Mesenchymal stem cell (in vitro differentiated cells and primary cell): ENCODE results near the gene WNT3A.
A peak's percentile ranks its signal among the peaks of the same experiment; 100 is the strongest.

Source experiments
- DNase-seq: peaks from one replicate; pipeline ENCODE4 v3.0.0-alpha.2; 2013
- H2AFZ ChIP-seq: one replicate; pipeline ENCODE4 v1.6.1; 2013; ENCODE audit warnings: low read depth, mild to moderate bottlenecking, control low read depth, inconsistent platforms, low read length, moderate library complexity
- H2AK5ac ChIP-seq: 2 replicates; pipeline ENCODE4 v1.6.1; 2013; ENCODE audit warnings: low read length, moderate library complexity, mild to moderate bottlenecking, inconsistent platforms; ENCODE audit not compliant: severe bottlenecking
- H2BK120ac ChIP-seq: one replicate; pipeline ENCODE4 v1.6.1; 2013; ENCODE audit warnings: low read depth, mild to moderate bottlenecking, inconsistent platforms, low read length, moderate library complexity
- H2BK12ac ChIP-seq, 2 experiments: one replicate each; pipeline ENCODE4 v1.6.1; 2013; ENCODE audit warnings: inconsistent platforms in 2 of 2, low read length in 2 of 2, mild to moderate bottlenecking in 2 of 2, moderate library complexity in 2 of 2, control low read depth in 1 of 2
- H2BK15ac ChIP-seq: one replicate; pipeline ENCODE4 v1.6.1; 2013; ENCODE audit warnings: mild to moderate bottlenecking, low read depth, inconsistent platforms; ENCODE audit not compliant: poor library complexity, severe bottlenecking
- H2BK5ac ChIP-seq: 2 replicates; pipeline ENCODE4 v1.6.1; 2013; ENCODE audit warnings: low read depth, mild to moderate bottlenecking, low read length, control low read depth, inconsistent platforms; ENCODE audit not compliant: poor library complexity, severe bottlenecking
- H3K14ac ChIP-seq, 2 experiments: one replicate each; pipeline ENCODE4 v1.6.1; 2013; ENCODE audit warnings: inconsistent platforms in 2 of 2, low read length in 2 of 2, control low read depth in 1 of 2, mild to moderate bottlenecking in 1 of 2, moderate library complexity in 1 of 2
- H3K18ac ChIP-seq, 2 experiments: one replicate each; pipeline ENCODE4 v1.6.1; 2013; ENCODE audit warnings: inconsistent platforms in 2 of 2, low read length in 2 of 2, control low read depth in 1 of 2, low read depth in 1 of 2, mild to moderate bottlenecking in 1 of 2
- H3K23ac ChIP-seq, 2 experiments: one replicate each; pipeline ENCODE4 v1.6.1; 2013; ENCODE audit warnings: inconsistent platforms in 2 of 2, low read length in 2 of 2, mild to moderate bottlenecking in 2 of 2, moderate library complexity in 2 of 2, control low read depth in 1 of 2
- H3K27ac ChIP-seq: 2 replicates; pipeline ENCODE4 v1.5.1; 2013; ENCODE audit warnings: mild to moderate bottlenecking, moderate library complexity, low read length, control low read depth, inconsistent platforms; ENCODE audit not compliant: poor library complexity, severe bottlenecking
- H3K27me3 ChIP-seq, 2 experiments: 2 replicates each; pipeline versions ENCODE4 v1.6.1 to v1.7.0; 2013; ENCODE audit warnings: low read length in 2 of 2, mild to moderate bottlenecking in 2 of 2, moderate library complexity in 2 of 2, control low read depth in 1 of 2, inconsistent platforms in 1 of 2; ENCODE audit not compliant: control insufficient read depth in 1 of 2, insufficient read depth in 1 of 2
- H3K36me3 ChIP-seq, 2 experiments: 2 replicates each; pipeline versions ENCODE4 v1.6.1 to v1.7.0; 2013; ENCODE audit warnings: low read length in 2 of 2, control low read depth in 1 of 2, inconsistent platforms in 1 of 2, low read depth in 1 of 2, mild to moderate bottlenecking in 1 of 2; ENCODE audit not compliant: insufficient read depth in 2 of 2, control insufficient read depth in 1 of 2
- H3K4ac ChIP-seq, 2 experiments: one replicate each; pipeline ENCODE4 v1.6.1; 2013; ENCODE audit warnings: inconsistent platforms in 2 of 2, low read length in 2 of 2, mild to moderate bottlenecking in 2 of 2, moderate library complexity in 2 of 2, control low read depth in 1 of 2, low read depth in 1 of 2
- H3K4me1 ChIP-seq: 2 replicates; pipeline ENCODE4 v1.6.1; 2013; ENCODE audit warnings: low read depth, low read length, control low read depth; ENCODE audit not compliant: control insufficient read depth, insufficient read depth
- H3K4me2 ChIP-seq: 2 replicates; pipeline ENCODE4 v1.6.1; 2013; ENCODE audit warnings: low read length, mild to moderate bottlenecking, inconsistent platforms; ENCODE audit not compliant: poor library complexity, severe bottlenecking
- H3K4me3 ChIP-seq, 2 experiments: 2 replicates each; pipeline versions ENCODE4 v1.5.1 to v1.7.0; 2013; ENCODE audit warnings: low read length in 2 of 2, mild to moderate bottlenecking in 2 of 2, control low read depth in 1 of 2, low read depth in 1 of 2; ENCODE audit not compliant: insufficient read depth in 1 of 2
- H3K79me1 ChIP-seq: replicated peaks from 2 replicates; pipeline ENCODE4 v1.6.1; 2013; ENCODE audit warnings: mild to moderate bottlenecking, control low read depth, low read length, inconsistent platforms; ENCODE audit not compliant: poor library complexity, severe bottlenecking
- H3K9ac ChIP-seq: 2 replicates; pipeline ENCODE4 v1.7.0; 2013; ENCODE audit warnings: mild to moderate bottlenecking, low read length, moderate library complexity
- H3K9me3 ChIP-seq: 2 replicates; pipeline ENCODE4 v1.7.0; 2013; ENCODE audit warnings: mild to moderate bottlenecking, low read length; ENCODE audit not compliant: control insufficient read depth
- H4K8ac ChIP-seq: one replicate; pipeline ENCODE4 v1.6.1; 2013; ENCODE audit warnings: inconsistent platforms, mild to moderate bottlenecking, low read length, moderate library complexity
- H4K91ac ChIP-seq: one replicate; pipeline ENCODE4 v1.6.1; 2013; ENCODE audit warnings: mild to moderate bottlenecking, low read length, inconsistent platforms
- WGBS: methylation state at CpG from one replicate; pipeline ENCODE4 v1.1.7; 2013; ENCODE audit warnings: mixed read lengths; 5-methylcytosine and 5-hydroxymethylcytosine counted together

The WNT3A gene

GRCh38 chr1:228101614-228101993 is 94.8 kb downstream of the WNT3A start:
- Histone ChIP-seq H3K27ac (no peak overlapping the region), H3K23ac (no peak overlapping the region), H2BK15ac (no peak overlapping the region), H2BK12ac (no peak overlapping the region), H3K14ac (no peak overlapping the region), H3K36me3 (peaks cover 61 to 70% of the 10 kb centered on the region in 2 experiments), H3K9me3 (no peaks in the 10 kb centered on the region), H2AFZ (no peak overlapping the region), H3K4me1 (peaks cover 23% of the 10 kb centered on the region), H4K8ac (peak overlapping the region; percentile 19), H3K4ac (no peak overlapping the region), H3K4me3 (peak overlapping the region; percentile 88 to 92), H3K9ac (peak overlapping the region; percentile 86), H3K79me1 (peaks cover 11% of the 10 kb centered on the region), H4K91ac (no peak overlapping the region), H2BK120ac (no peak overlapping the region), H2BK5ac (no peak overlapping the region), H2AK5ac (no peak overlapping the region), H3K4me2 (peak overlapping the region; percentile 88), H3K18ac (no peak overlapping the region), H3K27me3 (no peaks in the 10 kb centered on the region)
- no peak for DNase-seq
- WGBS = 83% methylated on average over 15 of the region's 15 CpGs

GRCh38 chr1:228101994-228102790 is 95.4 kb downstream of the WNT3A start:
- peaks cover 21% of the 10 kb centered on the region for H3K4me1 ChIP-seq
- no peak overlapping the region for H2BK15ac ChIP-seq
- H3K23ac ChIP-seq = peak overlapping the region in 1 of 2 experiments; percentile 65
- no peaks in the 10 kb centered on the region for H3K27me3 ChIP-seq
- H3K79me1 ChIP-seq = peaks cover 13% of the 10 kb centered on the region
- H3K14ac ChIP-seq = peak overlapping the region in 1 of 2 experiments; percentile 39
- H2BK12ac ChIP-seq = no peak overlapping the region
- no peak overlapping the region for H3K27ac ChIP-seq
- peak overlapping the region; percentile 88 for H3K4me2 ChIP-seq
- H4K8ac ChIP-seq = no peak overlapping the region
- no peaks in the 10 kb centered on the region for H3K9me3 ChIP-seq
- no peak overlapping the region for H4K91ac ChIP-seq
- H2AFZ ChIP-seq = peak overlapping the region; percentile 10
- H2BK5ac ChIP-seq = no peak overlapping the region
- H3K18ac ChIP-seq = peak overlapping the region in 1 of 2 experiments; percentile 69
- H3K4ac ChIP-seq = peak overlapping the region in 1 of 2 experiments; percentile 63
- H2BK120ac ChIP-seq = no peak overlapping the region
- peak overlapping the region; percentile 88 to 92 for H3K4me3 ChIP-seq
- H2AK5ac ChIP-seq = no peak overlapping the region
- H3K36me3 ChIP-seq = peaks cover 61 to 69% of the 10 kb centered on the region in 2 experiments
- peak overlapping the region; percentile 86 for H3K9ac ChIP-seq
- DNase-seq = peak; percentile 47
- WGBS = 14% methylated on average over 55 of the region's 73 CpGs

GRCh38 chr1:228102791-228103620 is 96.2 kb downstream of the WNT3A start, which contains the start of gene C1orf35:
TSS of gene C1orf35 (minus strand) at chr1:228103325. CDS start at chr1:228103227, 98 bp downstream.
- peak within 1 kb of the TSS in 1 of 2 experiments; percentile 71 for H3K4ac ChIP-seq

More at GRCh38 chr1:228102791-228103620, 96.2 kb downstream of the WNT3A start, which contains the start of gene C1orf35:
- peak within 1 kb of the TSS; percentile 86 for H3K9ac ChIP-seq
- H3K36me3 ChIP-seq = peaks cover 59 to 69% of the 10 kb centered on the region in 2 experiments
- H4K8ac ChIP-seq = peak within 1 kb of the TSS; percentile 87
- no peaks in the 10 kb centered on the region for H3K9me3 ChIP-seq
- H3K27ac ChIP-seq = no peak within 1 kb of the TSS
- DNase-seq = peak; percentile 90
- no peaks in the 10 kb centered on the region for H3K27me3 ChIP-seq
- peak within 1 kb of the TSS; percentile 65 for H2AFZ ChIP-seq
- no peak within 1 kb of the TSS for H2BK120ac ChIP-seq
- H4K91ac ChIP-seq = peak within 1 kb of the TSS; percentile 85
- peak within 1 kb of the TSS in 1 of 2 experiments; percentile 90 for H3K23ac ChIP-seq
- H3K18ac ChIP-seq = peak within 1 kb of the TSS; percentile 74 to 86
- H2BK15ac ChIP-seq = peak within 1 kb of the TSS; percentile 73
- H2AK5ac ChIP-seq = no peak within 1 kb of the TSS
- peaks cover 19% of the 10 kb centered on the region for H3K79me1 ChIP-seq
- H3K4me3 ChIP-seq = peak within 1 kb of the TSS; percentile 88 to 92
- H2BK12ac ChIP-seq = no peak within 1 kb of the TSS
- under 1% methylated on average over 88 of the region's 104 CpGs for WGBS
- H2BK5ac ChIP-seq = no peak within 1 kb of the TSS
- peak within 1 kb of the TSS in 1 of 2 experiments; percentile 39 for H3K14ac ChIP-seq
- H3K4me2 ChIP-seq = peak within 1 kb of the TSS; percentile 88
- H3K4me1 ChIP-seq = peaks cover 27% of the 10 kb centered on the region
